GM12878 (cell line): ENCODE measurements around the gene EME2. TPM values are rescaled to one million over a fixed set of nuclear protein-coding genes. Genes with fewer than 3 reads are reported as not detected.

ENCODE experiments used
- ASH2L ChIP-seq: fragments of 300-600, 200-600 bp; sonication (generic); IDR thresholded peaks from 2 replicates; pipeline ENCODE4 v1.6.1; 2017; ENCODE audit warnings: low read depth, mild to moderate bottlenecking, borderline replicate concordance
- GABPA ChIP-seq: IDR thresholded peaks from 2 replicates; pipeline ENCODE4 v1.6.1; 2014; ENCODE audit warnings: antibody characterized with exemption, low read depth, mild to moderate bottlenecking, inconsistent platforms
- SMAD1 ChIP-seq: fragments of 450-650 bp; IDR thresholded peaks from 2 replicates; pipeline ENCODE4 v1.6.1; 2018; ENCODE audit warnings: mild to moderate bottlenecking, low read depth; ENCODE audit not compliant: partially characterized antibody
- SRF ChIP-seq, 2 experiments: IDR thresholded peaks; 2 replicates each; pipeline ENCODE4 v1.6.1; 2011; ENCODE audit warnings: low read depth in 2 of 2, low read length in 2 of 2, mild to moderate bottlenecking in 1 of 2, moderate library complexity in 1 of 2
- STAT3 ChIP-seq: IDR thresholded peaks from 2 replicates; pipeline ENCODE4 v1.6.1; 2011; ENCODE audit warnings: low read depth, low read length, improper control_type of control experiment
- polyA plus RNA-seq, 11 experiments: library from polyadenylated mRNA; depleted of rRNA in 4 of 11; unstranded in 6 of 11; stranded (reverse) in 5 of 11; fragments of >200 nt; fragmentation: Nextera tagmentation in 4 of 11; fragmentation: Illumina TruSeq in 1 of 11; extraction: Ambion mirVana in 4 of 11; extraction: Trizol in 1 of 11; gene quantifications; 1 replicate in 1 of 11; 2 replicates in 10 of 11; pipeline versions ENCODE4 v1.2.1 to v1.2.3, GENCODE V29; 2011 to 2016; ENCODE audit warnings: inconsistent platforms in 2 of 11, missing spikeins in 2 of 11, low read depth in 1 of 11
- total RNA-seq, 4 experiments: library from RNA; depleted of rRNA in 3 of 4; stranded (reverse); fragments of >200 nt in 3 of 4; fragmentation: Illumina TruSeq in 1 of 4; extraction: Trizol in 1 of 4; gene quantifications; 2 replicates each; pipeline versions ENCODE4 v1.2.1 to v1.2.3, GENCODE V29; 2013 to 2021
- TF ChIP-seq, protein P1 (sequence below): IDR thresholded peaks from 2 replicates; pipeline ENCODE4 v1.6.1; 2011; ENCODE audit warnings: low read depth, low read length, improper control_type of control experiment, borderline replicate concordance
- TF ChIP-seq, protein P2 (sequence below): IDR thresholded peaks from 2 replicates; pipeline ENCODE4 v1.6.1; 2012; ENCODE audit warnings: improper control_type of control experiment, low read depth, low read length; ENCODE audit not compliant: insufficient replicate concordance
- TF ChIP-seq, protein P3 (sequence below): fragments of 450-650 bp; IDR thresholded peaks from 2 replicates; pipeline ENCODE4 v1.6.1; 2018; ENCODE audit warnings: borderline replicate concordance, mild to moderate bottlenecking; ENCODE audit not compliant: partially characterized antibody
- TF ChIP-seq, protein P4 (sequence below), 3 experiments: IDR thresholded peaks in 2 of 3; conservative IDR thresholded peaks in 1 of 3; 2 replicates each; pipeline ENCODE4 v1.5.1; 2011; ENCODE audit warnings: low read depth in 3 of 3, low read length in 3 of 3, mild to moderate bottlenecking in 3 of 3, control low read depth in 2 of 3, moderate library complexity in 2 of 3, inconsistent platforms in 1 of 3, mixed read lengths in 1 of 3; ENCODE audit not compliant: control insufficient read depth in 2 of 3, insufficient read depth in 1 of 3; ENCODE audit errors: extremely low read depth in 1 of 3

The EME2 gene
- total and polyA plus RNA-seq, 10 of the 15 experiments (the other 5 are each of a cell fraction or from before 2014, with no cell fraction given): 0.29 to 16.9 (median 4.1) TPM

DNA sequence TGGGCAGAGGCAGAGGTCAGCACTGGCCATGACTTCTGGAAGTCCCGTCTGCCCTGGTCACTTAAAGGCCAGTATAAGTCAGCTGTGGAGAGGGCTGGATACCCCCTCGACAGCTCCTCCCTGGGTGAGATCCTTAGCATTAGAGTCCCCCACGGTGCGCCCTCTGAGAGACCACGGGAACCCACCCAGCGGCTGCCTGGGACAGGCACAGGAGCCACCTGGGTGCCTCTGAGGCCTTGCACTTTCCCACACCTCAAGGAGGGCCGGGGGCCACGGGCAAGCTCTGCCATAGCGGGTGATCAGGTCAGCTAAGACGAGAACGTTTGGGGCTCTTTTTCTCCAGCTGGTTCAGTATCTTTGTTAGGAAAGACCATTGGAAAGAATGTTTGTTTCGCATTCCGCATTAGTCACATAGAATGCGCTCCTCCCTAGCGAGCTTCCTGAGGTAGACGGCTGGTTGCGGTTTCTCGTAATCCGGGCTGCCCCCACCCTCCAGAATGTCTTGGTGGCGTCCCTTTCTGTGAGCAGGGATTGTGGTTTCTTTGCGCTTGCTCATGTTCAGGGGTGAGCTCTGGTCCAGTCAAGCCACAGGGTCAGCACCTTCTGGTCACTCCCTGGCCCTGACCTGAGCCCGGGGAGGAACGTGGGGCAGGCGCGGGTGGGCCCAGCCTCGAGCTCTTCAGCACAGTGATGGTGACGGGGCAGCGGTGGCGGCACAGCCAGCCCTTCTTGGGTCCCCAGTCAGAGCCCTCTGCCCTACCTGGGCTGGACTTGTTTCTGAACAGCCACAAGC is 26.5 kb upstream of the EME2 start (continued):
- TF ChIP-seq, protein P1, sequence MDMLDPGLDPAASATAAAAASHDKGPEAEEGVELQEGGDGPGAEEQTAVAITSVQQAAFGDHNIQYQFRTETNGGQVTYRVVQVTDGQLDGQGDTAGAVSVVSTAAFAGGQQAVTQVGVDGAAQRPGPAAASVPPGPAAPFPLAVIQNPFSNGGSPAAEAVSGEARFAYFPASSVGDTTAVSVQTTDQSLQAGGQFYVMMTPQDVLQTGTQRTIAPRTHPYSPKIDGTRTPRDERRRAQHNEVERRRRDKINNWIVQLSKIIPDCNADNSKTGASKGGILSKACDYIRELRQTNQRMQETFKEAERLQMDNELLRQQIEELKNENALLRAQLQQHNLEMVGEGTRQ: no peak
- TF ChIP-seq GABPA (no peak), SMAD1 (no peak), ASH2L (no peak), STAT3 (no peak), SRF (IDR thresholded peaks at IDR 0.05; ENCODE audit: low read depth in 2 of 2, low read length in 2 of 2) (no peak)
- TF ChIP-seq, protein P2, sequence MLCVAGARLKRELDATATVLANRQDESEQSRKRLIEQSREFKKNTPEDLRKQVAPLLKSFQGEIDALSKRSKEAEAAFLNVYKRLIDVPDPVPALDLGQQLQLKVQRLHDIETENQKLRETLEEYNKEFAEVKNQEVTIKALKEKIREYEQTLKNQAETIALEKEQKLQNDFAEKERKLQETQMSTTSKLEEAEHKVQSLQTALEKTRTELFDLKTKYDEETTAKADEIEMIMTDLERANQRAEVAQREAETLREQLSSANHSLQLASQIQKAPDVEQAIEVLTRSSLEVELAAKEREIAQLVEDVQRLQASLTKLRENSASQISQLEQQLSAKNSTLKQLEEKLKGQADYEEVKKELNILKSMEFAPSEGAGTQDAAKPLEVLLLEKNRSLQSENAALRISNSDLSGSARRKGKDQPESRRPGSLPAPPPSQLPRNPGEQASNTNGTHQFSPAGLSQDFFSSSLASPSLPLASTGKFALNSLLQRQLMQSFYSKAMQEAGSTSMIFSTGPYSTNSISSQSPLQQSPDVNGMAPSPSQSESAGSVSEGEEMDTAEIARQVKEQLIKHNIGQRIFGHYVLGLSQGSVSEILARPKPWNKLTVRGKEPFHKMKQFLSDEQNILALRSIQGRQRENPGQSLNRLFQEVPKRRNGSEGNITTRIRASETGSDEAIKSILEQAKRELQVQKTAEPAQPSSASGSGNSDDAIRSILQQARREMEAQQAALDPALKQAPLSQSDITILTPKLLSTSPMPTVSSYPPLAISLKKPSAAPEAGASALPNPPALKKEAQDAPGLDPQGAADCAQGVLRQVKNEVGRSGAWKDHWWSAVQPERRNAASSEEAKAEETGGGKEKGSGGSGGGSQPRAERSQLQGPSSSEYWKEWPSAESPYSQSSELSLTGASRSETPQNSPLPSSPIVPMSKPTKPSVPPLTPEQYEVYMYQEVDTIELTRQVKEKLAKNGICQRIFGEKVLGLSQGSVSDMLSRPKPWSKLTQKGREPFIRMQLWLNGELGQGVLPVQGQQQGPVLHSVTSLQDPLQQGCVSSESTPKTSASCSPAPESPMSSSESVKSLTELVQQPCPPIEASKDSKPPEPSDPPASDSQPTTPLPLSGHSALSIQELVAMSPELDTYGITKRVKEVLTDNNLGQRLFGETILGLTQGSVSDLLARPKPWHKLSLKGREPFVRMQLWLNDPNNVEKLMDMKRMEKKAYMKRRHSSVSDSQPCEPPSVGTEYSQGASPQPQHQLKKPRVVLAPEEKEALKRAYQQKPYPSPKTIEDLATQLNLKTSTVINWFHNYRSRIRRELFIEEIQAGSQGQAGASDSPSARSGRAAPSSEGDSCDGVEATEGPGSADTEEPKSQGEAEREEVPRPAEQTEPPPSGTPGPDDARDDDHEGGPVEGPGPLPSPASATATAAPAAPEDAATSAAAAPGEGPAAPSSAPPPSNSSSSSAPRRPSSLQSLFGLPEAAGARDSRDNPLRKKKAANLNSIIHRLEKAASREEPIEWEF: no peak
- TF ChIP-seq, protein P3, sequence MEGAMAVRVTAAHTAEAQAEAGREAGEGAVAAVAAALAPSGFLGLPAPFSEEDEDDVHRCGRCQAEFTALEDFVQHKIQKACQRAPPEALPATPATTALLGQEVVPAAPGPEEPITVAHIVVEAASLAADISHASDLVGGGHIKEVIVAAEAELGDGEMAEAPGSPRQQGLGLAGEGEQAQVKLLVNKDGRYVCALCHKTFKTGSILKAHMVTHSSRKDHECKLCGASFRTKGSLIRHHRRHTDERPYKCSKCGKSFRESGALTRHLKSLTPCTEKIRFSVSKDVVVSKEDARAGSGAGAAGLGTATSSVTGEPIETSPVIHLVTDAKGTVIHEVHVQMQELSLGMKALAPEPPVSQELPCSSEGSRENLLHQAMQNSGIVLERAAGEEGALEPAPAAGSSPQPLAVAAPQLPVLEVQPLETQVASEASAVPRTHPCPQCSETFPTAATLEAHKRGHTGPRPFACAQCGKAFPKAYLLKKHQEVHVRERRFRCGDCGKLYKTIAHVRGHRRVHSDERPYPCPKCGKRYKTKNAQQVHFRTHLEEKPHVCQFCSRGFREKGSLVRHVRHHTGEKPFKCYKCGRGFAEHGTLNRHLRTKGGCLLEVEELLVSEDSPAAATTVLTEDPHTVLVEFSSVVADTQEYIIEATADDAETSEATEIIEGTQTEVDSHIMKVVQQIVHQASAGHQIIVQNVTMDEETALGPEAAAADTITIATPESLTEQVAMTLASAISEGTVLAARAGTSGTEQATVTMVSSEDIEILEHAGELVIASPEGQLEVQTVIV: no peak
- TF ChIP-seq, protein P4, sequence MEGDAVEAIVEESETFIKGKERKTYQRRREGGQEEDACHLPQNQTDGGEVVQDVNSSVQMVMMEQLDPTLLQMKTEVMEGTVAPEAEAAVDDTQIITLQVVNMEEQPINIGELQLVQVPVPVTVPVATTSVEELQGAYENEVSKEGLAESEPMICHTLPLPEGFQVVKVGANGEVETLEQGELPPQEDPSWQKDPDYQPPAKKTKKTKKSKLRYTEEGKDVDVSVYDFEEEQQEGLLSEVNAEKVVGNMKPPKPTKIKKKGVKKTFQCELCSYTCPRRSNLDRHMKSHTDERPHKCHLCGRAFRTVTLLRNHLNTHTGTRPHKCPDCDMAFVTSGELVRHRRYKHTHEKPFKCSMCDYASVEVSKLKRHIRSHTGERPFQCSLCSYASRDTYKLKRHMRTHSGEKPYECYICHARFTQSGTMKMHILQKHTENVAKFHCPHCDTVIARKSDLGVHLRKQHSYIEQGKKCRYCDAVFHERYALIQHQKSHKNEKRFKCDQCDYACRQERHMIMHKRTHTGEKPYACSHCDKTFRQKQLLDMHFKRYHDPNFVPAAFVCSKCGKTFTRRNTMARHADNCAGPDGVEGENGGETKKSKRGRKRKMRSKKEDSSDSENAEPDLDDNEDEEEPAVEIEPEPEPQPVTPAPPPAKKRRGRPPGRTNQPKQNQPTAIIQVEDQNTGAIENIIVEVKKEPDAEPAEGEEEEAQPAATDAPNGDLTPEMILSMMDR (IDR thresholded peaks at IDR 0.05 in 2 of 3, conservative IDR thresholded peaks at IDR 0.05 in 1 of 3; ENCODE audit: control insufficient read depth in 2 of 3, extremely low read depth in 1 of 3, insufficient read depth in 1 of 3, low read depth in 3 of 3, low read length in 3 of 3): no peak
